GM21723 (cell line): Measurements from ENCODE around the gene MARF1.
"Not testable (repeated sequence)": the region's sequence is repeated elsewhere in the genome, so short reads cannot be mapped to it uniquely, and the experiment has no call there.

Source experiments
- ATAC-seq: cut with Tn5 transposase; IDR thresholded peaks from one replicate; pipeline ENCODE4 v1.9.1; 2021; ENCODE audit warnings: mild to moderate bottlenecking, moderate library complexity; ENCODE audit not compliant: unreplicated experiment

Gene MARF1

DNA sequence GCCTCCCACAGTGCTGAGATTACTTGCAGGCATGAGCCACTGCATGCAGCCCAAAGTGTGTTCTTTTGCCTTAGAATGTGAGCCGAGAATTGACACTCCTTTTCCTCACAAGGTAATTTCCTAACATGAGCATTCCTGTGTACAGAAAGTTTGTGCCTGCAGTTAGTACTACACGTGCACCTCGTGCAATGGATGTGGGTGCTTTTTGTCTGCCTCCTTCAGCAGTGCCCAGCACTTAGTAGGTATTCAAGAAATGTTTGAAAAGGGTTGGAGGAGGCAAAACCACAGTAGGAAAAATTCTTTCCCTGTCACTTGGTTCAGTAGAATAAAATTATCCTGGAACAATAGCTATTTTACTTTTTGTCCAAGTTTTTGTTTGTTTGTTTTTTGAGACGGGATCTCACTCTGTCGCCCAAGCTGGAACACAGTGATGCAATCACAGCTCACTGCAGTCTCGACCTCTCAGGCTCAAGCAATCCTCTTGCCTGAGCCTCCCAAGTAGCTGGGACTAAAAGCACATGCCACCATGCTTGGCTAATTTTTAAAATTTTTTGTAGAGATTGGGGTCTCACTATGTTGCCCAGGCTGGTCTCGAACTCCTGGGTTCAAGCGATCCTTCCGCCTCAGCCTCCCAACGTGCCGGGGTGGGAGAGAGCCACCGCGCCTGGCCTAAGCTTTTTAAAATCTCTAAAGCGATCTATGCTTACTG lies 9.5 kb upstream of the MARF1 start:
- no peak for ATAC-seq

DNA sequence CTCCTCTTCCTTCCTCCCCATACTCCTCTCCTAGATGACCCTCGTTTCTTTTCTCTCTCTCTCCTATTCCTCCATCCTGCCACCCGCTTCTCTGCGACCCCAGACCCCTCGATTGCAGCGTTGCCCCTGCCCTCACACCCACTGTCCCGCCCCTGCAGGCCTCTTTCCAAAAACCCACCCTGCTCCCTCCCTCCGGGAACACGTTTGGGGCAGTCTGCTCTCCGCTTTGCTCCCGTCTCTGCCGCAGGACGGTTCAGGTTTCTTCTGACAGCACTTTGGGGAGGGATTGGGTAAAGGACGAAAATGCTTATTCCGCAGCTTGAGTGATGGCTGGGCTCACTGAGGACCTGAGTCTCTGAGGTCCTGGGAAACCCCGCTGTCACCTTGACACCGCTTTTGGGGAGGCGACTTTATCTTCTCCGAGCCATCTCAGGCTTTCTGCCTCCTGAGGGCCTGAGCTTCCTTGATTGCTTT lies 7.8 kb upstream of the MARF1 start:
- ATAC-seq: peak; percentile 41

DNA sequence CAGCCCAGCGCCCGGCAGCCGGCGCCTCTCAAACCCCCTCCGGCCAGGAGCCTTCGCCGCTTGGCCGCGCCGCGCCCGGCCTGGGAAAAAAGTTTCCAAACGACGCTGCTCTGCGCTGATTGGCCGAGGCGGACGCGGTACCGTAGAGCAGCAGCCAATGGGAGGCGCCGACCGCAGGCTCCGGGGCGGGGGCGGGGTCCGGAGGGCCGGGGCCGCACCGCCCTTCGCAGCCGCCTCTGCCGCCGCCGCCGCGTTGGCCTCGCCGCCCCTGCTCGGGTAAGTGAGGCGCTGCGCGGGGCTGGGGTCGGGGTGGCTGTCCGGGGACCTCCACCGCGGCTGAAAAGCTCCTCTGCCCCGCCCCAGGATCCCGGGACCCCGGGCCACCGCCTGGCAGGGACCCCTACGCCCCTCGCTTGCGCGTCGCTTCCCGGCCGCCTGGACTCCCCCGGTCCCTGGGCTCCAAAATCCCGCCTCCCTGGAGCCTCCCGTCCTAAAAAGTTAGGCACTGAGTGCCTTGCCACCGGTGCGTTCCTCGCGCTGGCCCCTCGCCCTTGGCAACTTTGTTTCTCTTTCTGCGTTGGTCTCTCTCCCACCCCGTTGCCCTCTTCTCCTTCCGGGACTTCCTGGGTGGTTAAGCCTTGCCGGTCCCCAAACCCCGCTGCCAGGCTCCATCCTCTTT lies 7.2 kb upstream of the MARF1 start, which contains the start of gene NDE1:
NDE1 (plus strand) TSS at position 227 of the 679 bp plus-strand sequence. CDS start 14,534 bp downstream, outside the sequence.
- ATAC-seq: peak; percentile 77

DNA sequence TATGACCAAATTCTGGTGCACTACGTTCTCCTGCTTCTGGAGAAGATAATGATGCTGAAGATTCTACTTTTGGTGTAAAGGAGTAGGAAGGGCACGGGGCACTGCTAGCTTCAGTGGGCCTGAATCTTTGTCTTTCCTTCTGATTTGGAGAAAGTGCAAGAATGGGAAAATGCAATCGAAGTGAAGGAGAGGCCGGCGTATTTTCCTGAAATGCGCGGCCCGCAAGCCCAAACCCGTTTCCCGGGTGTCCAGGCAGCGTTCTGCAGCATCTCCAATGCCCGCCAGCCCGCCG lies 6.7 kb upstream of the MARF1 start:
- ATAC-seq: no peak

DNA sequence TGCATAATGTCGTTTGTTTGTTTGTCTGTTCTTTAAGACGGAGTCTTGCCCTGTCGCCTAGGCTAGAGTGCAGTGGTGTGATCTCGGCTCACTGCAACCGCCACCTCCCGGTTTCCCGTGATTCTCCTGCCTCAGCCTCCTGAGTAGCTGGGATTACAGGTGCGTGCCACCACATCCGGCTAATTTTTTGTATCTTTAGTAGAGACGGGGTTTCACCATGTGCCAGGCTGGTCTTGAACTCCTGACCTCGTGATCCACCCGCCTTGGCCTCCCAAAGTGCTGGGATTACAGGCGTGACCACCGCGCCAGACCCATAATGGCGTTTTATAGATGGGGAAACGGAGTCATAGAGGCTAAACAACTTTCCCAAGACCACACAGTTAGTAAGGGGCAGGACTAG lies 6.4 kb upstream of the MARF1 start:
- ATAC-seq: not testable (repeated sequence)

DNA sequence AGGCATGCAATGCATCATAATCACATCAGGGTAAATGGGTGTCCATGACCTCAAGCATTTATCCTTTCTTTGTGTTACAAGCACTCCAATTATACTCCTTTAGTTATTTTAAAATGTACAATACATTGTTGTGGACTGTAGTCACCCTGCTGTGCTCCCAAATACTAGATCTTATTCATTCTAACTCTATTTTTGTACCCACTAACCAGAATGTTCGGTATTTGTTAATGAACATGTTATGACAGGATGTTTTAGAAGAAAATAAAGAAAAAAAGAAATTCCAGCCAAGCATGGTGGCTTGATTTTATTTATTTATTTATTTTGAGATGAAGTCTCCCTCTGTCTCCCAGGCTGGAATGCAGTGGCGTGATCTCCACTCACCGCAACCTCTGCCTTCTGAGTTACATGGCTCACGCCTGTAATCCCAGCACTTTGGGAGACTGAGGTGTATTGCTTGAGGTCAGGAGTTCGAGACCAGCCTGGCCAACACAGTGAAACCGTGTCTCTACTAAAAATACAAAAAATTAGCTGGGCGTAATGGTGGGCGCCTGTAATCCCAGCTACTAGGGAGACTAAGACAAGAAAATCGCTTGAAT lies 5.3 kb upstream of the MARF1 start:
- no peak for ATAC-seq

DNA sequence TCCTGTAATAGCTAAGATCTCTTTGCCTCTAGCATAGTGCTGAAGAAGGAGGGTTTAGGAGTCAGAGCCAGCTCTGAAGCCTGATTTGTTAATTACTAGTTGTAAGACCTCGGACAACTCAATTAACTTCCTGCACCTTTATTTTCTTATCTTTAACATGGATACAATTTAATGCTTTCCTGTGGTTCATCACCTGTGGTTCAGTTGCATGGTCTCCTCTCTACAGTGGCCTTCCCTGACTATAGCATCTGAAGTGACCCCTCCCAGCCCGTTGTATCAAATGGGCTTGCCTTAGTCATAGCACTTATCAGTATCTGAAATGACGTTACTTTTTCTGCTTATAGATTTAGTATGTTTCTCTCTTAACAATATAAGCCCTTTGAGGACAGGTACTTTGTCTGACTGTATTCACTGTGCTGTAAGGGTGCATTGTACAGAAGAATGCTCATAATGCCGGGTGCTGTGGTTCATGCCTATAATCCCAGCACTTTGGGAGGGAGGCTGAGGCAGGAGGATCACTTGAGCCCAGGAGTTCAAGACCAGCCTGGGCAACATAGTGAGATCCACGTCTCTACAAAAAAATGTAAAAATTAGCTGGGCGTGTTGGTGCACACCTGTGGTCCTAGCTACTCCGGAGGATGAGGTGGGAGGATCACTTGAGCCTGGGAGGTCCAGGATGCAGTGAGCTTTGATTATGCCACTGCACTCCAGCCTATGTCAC lies 4.5 kb upstream of the MARF1 start:
- no peak for ATAC-seq

DNA sequence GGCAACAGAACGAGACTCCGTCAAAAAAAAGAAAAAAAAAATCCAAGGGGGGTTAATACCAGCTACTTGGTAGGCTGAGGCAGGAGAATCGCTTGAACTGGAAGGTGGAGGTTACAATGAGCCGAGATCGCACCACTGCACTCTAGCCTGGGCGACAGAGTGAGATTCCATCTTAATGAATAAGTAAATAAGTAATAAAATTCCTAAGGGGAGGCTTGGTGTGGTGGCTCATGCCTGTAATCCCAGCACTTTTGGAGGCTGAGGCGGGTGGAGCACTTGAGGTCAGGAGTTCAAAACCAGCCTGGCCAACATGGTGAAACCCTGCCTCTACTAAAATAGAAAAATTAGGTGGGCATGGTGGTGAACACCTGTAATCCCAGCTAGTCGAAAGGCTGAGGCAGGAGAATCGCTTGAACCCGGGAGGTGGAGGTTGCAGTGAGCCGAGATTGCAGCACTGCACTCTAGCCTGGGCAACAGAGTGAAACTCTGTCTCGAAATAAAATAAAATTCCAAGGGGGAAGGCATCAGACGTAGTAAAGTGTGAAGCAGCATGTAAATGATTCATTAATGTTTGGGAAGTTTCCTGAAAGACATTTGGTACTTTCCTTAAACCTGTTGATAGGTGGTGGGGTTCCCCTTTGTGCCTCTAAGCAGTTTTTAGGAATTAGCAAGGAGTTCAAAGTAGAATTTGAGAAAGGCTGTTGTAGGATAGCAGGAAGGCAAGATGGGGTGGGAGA lies 3.8 kb upstream of the MARF1 start:
- not testable (repeated sequence) for ATAC-seq

DNA sequence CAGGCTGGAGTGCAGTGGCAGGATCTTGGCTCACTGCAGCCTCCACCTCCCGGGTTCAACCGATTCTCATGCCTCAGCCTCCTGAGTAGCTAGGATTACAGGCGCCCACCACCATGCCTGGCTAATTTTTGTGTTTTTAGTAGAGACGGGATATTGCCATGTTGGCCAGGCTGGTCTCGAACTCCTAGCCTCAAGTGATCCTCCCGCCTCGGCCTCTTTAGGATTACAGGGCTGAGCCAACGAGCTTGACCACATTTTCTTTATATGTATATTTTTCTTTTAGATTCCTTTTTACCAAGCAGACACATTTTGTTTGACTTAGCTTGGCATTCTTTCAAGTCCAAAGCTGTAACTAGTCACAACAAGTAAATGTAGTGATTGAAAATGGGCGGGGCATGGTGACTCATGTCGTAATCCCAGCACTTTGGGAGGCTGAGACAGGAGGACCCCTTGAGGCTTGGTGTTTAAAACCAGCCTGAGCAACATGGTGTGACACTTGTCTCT lies 2.1 kb upstream of the MARF1 start:
- ATAC-seq: not testable (repeated sequence)

DNA sequence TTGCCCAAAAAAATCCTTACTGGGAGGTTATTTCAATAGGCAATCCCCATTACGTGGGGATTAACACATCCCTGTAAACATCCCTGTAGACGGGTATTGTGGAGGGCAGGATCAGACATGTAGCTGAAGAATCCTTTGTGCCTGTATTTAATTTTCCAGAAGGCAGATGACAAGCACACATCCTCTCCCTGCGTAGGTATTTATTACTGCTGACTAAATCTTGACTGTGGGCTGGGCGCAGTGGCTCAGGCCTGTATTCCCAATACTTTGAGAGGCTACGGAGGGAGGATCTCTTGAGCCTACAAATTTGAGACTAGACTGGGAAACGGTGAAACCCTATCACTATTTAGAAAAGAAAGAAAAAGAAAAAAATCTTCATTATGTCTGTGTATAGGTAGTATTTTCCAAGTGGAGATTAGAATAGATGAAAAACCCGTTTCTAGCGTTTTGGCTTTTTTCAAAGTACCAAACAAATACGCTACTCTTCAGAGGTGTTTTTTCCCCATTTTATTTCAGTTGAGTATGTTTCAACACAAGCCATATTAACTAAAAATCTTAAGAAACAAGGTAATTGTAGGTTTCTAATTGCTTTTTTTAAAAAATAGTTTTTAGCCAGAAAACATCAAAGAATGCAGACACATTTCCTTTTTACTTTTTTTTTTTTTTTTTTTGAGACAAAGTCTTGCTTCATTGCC lies 1.5 kb upstream of the MARF1 start:
- ATAC-seq: no peak

DNA sequence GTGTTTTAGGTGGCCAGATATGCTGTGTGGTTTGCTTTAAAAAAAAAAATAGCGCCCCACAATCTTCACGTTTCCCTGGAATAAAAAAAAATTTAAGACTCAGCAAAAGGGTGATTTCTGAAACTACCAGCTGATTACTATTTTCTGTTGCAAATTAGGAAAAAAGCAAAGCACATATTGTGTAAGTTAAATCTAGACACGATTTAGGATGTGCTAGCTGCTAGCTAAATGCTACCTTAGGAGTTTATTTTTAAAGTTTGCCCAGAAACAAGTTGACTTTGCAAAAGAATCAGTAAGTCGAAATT lies 944 bp upstream of the MARF1 start:
- ATAC-seq: no peak

DNA sequence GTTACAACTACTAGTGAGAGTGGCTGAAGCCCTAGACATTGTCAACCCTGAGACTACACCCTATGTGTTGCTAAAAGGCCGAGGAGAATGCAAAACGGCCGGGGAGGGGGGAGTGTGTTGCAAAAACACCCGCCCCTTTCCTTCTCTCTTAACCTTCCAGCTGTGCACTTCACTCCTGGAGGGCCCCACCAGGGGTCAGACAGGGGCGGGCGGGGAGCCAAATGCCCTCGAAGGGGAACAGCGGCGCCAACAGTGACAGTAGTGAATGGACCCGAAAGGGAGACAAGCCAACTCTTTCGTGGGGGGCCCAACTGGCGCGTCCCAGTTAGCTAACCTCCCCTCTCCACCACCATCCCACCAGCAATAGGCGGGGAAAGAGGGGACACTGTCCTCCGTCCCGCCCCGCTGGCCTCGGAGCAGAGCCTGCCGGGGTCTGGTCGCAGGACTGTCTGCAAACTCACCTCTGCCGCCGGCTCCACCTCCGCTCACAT lies 352 bp downstream of the MARF1 start:
- ATAC-seq: peak; percentile 57

DNA sequence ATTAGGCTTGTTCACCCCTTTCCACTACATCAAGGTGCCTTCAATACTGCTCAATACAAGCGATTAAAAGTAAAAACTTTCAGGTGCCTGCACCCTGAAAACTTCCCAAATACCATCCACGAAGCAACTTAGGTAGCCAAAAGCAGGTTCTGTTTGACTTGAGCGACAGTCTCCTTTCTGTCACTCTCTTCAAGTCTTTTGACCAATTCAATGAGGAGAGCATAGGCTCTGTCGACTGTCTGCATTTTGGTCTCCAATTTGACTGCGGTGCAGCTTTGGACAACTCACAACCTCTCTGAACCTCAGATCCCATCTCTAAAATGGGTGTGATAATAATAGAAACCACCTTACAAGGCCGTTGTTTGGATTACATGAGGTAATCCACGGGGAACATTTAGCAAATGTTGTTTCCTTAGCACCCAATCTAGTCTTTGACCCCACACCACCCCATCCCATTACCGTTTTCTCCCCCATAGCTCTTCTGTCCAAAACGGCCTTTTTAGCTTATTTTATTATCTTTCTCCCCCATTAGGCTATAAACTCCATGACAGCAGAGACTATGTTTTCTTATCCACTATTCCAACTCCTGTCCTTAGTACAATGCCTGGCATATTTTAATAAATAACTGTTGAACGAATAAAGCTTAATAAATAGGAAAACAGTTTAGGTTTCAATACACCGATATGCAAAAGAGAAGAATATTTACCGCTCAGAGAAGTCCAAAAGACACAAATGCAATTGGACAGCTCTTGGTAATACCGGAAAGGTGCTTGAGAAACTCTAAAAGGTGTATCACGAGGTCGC lies 999 bp downstream of the MARF1 start:
- no peak for ATAC-seq

DNA sequence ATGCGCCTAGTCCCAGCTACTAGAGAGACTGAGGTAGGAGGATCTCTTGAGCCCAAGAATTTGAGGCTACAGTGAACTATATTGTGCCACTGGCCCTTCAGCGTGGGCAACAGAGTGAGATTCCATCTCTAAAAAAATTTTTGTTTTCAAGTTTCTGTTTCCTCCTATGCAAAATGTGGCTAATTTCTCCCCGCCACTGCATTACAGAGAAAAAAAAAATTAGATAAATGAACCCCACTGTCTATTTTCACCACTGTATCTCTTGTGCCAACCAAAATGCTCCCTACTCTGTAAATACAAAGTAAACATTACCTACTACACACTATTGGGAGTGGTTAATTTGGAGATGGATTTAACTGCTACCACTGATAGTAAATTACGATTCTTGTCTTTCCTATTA lies 2.0 kb downstream of the MARF1 start:
- no peak for ATAC-seq

DNA sequence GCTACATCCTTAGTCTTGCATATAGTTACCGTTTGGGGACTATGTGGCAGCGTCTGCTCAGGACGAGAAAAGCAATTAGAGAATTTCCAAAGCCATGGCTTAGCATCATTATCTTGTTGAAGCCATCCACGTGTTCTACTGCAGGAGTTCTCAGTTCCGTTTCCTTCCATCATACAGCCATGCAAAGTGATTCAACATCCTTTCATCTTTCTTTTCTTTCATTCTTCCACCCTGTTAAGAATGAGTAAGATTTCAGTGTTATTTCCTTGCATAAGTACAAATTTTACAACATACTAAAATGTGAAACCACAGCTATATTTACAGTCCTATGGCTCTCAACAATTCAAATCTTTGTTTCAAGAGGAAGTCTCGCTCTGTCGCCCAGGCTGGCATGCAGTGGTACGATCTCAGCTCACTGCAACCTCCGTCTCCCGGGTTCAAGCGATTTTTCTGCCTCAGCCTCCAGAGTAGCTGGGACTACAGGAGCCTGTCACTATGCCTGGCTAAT lies 3.8 kb downstream of the MARF1 start:
- ATAC-seq: no peak

DNA sequence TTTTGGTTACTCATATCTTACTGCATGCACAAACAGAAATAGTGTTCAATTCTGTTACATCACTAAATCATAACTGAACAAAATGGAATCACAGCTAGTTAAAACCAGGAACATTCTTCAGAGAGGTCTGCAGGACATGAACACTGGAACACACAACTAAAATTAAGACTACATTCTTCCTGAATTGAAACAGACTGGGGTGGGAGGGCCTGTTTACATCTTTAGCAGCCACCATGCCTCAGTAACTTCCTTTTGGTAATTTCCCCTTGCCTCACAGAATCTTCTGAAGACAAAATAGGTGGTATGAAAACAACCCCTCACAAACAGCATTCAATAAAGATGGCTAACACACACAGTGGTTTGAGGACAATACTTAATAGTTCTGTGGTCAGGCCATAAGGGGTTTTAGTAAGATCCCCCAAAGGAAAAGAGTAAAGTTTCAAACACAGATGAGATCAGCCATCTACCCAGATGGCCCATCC lies 6.5 kb downstream of the MARF1 start:
- no peak for ATAC-seq

DNA sequence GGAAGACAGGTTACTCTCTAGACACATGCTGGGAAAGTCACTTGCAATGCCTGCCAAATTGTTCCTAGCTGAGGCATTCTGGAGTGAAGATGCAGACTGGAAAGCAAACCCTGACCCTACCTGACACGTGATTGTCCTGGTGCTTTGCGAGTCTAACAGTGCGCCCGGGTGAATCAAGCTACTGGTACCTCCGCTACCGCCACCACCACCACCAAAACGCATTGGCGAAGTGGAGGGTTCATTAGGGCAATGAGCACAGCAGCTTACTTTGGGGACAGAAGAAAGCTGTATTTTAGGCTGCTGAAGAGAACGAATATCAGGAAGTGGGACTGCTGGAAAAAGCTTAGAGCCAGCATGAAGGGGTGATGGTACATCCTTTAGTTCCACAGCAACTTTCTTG lies 7.0 kb downstream of the MARF1 start:
- ATAC-seq: no peak

DNA sequence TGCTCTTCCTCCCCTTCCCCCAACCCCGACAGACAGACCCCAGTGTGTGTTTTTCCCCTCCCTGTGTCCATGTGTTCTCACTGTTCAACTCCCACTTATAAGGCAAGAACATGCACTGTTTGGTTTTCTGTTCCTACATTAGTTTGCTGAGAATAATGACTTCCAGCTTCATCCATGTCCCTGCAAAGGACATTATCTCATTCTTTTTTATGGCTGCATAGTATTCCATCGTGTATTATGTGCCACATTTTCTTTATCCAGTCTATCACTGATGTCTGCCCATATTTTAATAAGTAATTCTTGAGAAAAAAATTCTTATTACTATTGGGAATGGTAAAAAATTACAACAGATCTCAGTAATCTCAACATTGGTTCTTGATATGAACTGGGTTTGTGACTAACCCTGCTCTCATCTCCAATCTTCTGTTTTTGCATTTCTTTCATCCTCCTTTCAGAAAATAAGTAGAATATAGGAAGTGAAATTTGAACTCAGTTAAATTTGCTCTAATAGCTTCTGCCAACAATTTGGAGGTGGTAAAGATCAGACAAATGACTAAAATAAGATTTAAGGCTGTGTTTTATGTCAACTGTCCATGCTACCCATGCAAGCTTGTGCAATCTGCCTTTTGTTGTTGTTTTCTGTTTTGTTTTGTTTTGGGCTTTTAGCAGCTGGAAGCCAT lies 11.1 kb downstream of the MARF1 start:
- ATAC-seq: no peak
